KMS-11 (cell line): ENCODE measurements around the gene E2F2.
A peak's percentile ranks its signal among the peaks of the same experiment; 100 is the strongest.

ENCODE experiments used
- H2AFZ ChIP-seq: fragments of 200-600 bp; sonication (generic); 2 replicates; pipeline ENCODE4 v1.6.1; 2016; ENCODE audit warnings: antibody characterized with exemption, mixed run types, low read depth
- H3K27ac ChIP-seq: fragments of 200-600 bp; sonication (generic); 2 replicates; pipeline ENCODE4 v1.6.1; 2016; ENCODE audit warnings: mild to moderate bottlenecking, mixed run types
- H3K27me3 ChIP-seq: fragments of 200-600 bp; sonication (generic); 2 replicates; pipeline ENCODE4 v1.6.1; 2017; ENCODE audit warnings: mild to moderate bottlenecking, low read depth, mixed run types, moderate library complexity; ENCODE audit not compliant: insufficient read depth
- H3K36me3 ChIP-seq: fragments of 200-600 bp; sonication (generic); 2 replicates; pipeline ENCODE4 v1.6.1; 2017; ENCODE audit warnings: mild to moderate bottlenecking, mixed run types; ENCODE audit not compliant: insufficient read depth
- H3K4me1 ChIP-seq: fragments of 200-600 bp; sonication (generic); 2 replicates; pipeline ENCODE4 v1.6.1; 2016; ENCODE audit warnings: mild to moderate bottlenecking, low read depth, mixed run types; ENCODE audit not compliant: poor library complexity, severe bottlenecking
- H3K4me2 ChIP-seq: fragments of 200-600 bp; sonication (generic); 2 replicates; pipeline ENCODE4 v1.7.0; 2016; ENCODE audit warnings: mild to moderate bottlenecking, mixed run types
- H3K4me3 ChIP-seq: fragments of 200-600 bp; sonication (generic); IDR thresholded peaks from 2 replicates; pipeline ENCODE4 v1.6.1; 2017; ENCODE audit warnings: low read depth, low read length, mixed read lengths; ENCODE audit not compliant: insufficient read depth
- H3K79me2 ChIP-seq: fragments of 200-600 bp; sonication (generic); 2 replicates; pipeline ENCODE4 v1.6.1; 2016; ENCODE audit warnings: low read depth, mixed run types; ENCODE audit not compliant: insufficient read depth
- H3K9ac ChIP-seq: fragments of 200-600 bp; sonication (generic); 2 replicates; pipeline ENCODE4 v1.6.1; 2016; ENCODE audit warnings: mild to moderate bottlenecking, mixed run types
- H4K20me1 ChIP-seq: fragments of 200-600 bp; sonication (generic); 2 replicates; pipeline ENCODE4 v1.6.1; 2016; ENCODE audit warnings: mild to moderate bottlenecking, mixed run types; ENCODE audit not compliant: insufficient read depth
- CTCF ChIP-seq: fragments of 200-600 bp; sonication (generic); conservative IDR thresholded peaks from 2 replicates; pipeline ENCODE4 v1.6.1; 2017; ENCODE audit warnings: low read depth, mild to moderate bottlenecking, antibody characterized with exemption, low read length, moderate library complexity, mixed read lengths

E2F2 gene

DNA sequence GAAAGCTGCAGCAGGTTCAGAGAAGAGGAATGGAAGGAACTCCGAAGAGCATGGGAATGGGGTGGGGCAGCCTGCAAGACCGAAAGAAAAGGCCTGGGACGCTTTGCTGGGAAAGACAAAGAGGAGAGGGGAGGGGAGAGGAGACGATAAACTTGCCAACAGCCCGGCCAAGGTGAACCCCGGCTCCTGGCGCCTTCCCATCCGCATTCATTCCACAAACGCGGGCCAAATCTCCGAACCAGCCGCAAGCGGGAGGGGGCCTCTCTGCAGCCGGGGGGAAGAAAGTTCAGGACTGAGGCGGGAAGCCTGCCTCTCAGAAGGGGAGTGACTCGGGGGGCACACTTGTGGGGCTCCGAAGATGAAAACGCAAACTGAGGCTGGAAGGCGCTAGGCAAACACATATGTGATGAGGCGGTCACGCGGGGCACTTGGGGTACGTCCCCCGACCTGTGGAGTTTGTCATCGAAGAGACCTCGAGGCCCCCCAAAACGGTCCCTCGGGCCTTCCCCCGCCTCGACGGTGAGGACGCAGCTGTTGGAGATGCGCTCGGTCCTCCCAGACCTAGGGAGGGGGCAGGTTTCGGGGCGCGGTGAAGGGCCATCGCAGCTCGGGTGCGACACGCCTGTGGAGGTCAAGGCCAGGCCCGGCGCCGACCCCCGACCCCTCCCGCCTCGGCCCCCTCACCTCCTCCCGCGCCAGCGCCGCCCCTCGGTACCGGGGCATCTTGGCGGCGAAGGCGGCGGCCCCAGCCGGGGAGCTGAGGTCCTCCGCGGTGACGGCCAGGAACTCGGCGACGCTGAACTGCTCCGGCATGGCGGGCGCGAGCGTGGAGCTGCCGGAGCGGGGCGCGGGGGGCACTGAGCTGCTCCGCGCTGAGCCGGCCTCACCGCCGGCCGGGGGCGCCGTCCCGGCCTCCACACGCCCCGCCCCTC, 47.4 kb downstream of the E2F2 start, which contains the start of gene ASAP3:
Gene ASAP3 (minus strand): TSS at position 859 of the 932 bp plus-strand sequence. CDS start 46 bp downstream, at position 813.
- Histone ChIP-seq H3K4me1 (peaks cover 7% of the 10 kb centered on the region), H2AFZ (peak within 1 kb of the TSS; percentile 57; the same call in 1 of the 2 replicates), H3K36me3 (no peaks in the 10 kb centered on the region), H3K4me3 (no peak within 1 kb of the TSS), H3K9ac (no peak within 1 kb of the TSS; the same call in 1 of the 2 replicates), H4K20me1 (no peaks in the 10 kb centered on the region), H3K79me2 (no peaks in the 10 kb centered on the region), H3K27ac (no peak within 1 kb of the TSS), H3K4me2 (peak within 1 kb of the TSS; percentile 72), H3K27me3 (peaks cover 7% of the 10 kb centered on the region)
- no peak for TF ChIP-seq CTCF

GRCh38 chr1:23481904-23482303, 49.1 kb downstream of the E2F2 start:
- no peak overlapping the region for H3K27ac ChIP-seq
- H4K20me1 ChIP-seq, result no peaks in the 10 kb centered on the region
- H3K9ac ChIP-seq, result no peak overlapping the region
- no peak overlapping the region for H3K4me3 ChIP-seq
- H3K27me3 ChIP-seq, result peaks cover 7% of the 10 kb centered on the region
- H3K4me2 ChIP-seq, result no peak overlapping the region
- peaks cover 7% of the 10 kb centered on the region for H3K4me1 ChIP-seq
- TF ChIP-seq CTCF, result no peak
- H3K36me3 ChIP-seq, result no peaks in the 10 kb centered on the region
- H3K79me2 ChIP-seq, result no peaks in the 10 kb centered on the region
- H2AFZ ChIP-seq, result no peak overlapping the region

GRCh38 chr1:23481026-23481597, 49.9 kb downstream of the E2F2 start:
- H3K9ac ChIP-seq, result no peak overlapping the region
- no peak overlapping the region for H3K4me2 ChIP-seq
- no peak overlapping the region for H3K4me3 ChIP-seq
- no peak overlapping the region for H3K27ac ChIP-seq
- no peaks in the 10 kb centered on the region for H4K20me1 ChIP-seq
- H2AFZ ChIP-seq, result no peak overlapping the region
- no peaks in the 10 kb centered on the region for H3K79me2 ChIP-seq
- peaks cover 7% of the 10 kb centered on the region for H3K4me1 ChIP-seq
- H3K36me3 ChIP-seq, result no peaks in the 10 kb centered on the region
- H3K27me3 ChIP-seq, result peaks cover 7% of the 10 kb centered on the region
- TF ChIP-seq CTCF, result no peak

DNA sequence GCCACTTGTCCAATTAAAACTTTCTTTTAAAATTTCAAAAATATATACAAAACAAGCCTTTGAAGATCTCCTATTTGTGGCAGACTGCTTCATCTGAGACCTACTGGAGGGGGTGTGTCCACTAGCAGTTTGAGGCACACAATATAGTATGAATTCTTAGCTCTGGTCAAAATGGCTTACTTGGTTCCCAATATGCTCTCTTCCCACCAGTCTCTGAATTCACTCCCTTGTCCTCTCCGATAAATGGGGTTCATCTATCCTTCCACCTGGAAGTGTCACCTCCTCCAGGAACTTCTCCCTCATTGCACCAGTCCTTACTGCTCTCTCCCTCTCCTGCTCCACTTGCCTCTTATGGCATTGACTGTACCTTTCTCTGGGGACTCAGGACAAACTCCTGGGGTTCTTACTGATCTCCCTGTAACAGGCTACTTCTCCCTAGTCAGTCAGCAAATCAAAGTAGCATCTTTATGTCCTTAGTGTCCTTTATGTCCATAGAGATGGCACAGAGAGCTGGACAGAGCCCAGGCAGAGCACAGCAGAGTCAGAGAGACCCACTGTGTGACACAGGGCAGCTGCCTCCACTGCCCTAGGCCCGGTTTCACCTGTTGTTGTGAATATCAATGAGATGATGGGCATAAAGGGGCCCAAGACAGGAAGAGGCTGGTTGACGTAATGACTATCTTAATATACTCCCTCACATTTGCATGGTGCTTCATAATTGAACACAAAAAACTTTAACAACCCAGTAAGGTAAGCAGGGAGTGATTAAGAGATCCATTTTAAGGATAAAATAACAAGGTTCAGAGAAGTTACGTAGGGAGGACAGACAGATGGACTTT, 50.6 kb downstream of the E2F2 start:
- Histone ChIP-seq H3K79me2 (no peaks in the 10 kb centered on the region), H3K36me3 (no peaks in the 10 kb centered on the region), H2AFZ (no peak overlapping the region), H3K9ac (no peak overlapping the region), H3K4me1 (peaks cover 11% of the 10 kb centered on the region), H3K4me2 (no peak overlapping the region), H3K27me3 (peaks cover 6% of the 10 kb centered on the region), H3K4me3 (no peak overlapping the region), H3K27ac (no peak overlapping the region), H4K20me1 (no peaks in the 10 kb centered on the region)
- TF ChIP-seq CTCF, result no peak
